ENCODE data around the gene CAMK4. TPM values are rescaled to one million over a fixed set of nuclear protein-coding genes. Genes with fewer than 3 reads are reported as not detected.

CAMK4 gene
- total and polyA plus RNA-seq, 4 donors: 0.27 to 1.4 (median 1.2) TPM

DNA sequence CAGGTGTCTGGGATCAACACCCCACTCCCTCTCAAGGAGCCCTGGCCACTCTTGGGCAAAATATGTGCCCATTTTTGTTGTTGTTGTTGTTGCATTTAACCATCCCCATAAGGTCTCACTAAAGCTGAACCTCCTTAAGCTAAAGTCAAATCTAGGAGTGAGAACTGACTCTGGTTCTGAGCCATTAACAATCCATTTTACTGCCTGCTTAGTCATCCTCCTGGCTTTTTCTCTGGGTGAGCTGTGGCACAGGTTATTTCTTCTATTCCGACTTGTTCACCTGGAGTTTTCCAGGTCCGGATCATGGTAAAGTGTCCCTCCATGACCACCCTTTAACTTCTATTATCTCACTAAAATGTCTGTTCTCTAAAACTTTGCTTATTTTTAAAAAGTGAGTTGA, 85.2 kb downstream of the CAMK4 start (continued):
- TF ChIP-seq, protein P1, sequence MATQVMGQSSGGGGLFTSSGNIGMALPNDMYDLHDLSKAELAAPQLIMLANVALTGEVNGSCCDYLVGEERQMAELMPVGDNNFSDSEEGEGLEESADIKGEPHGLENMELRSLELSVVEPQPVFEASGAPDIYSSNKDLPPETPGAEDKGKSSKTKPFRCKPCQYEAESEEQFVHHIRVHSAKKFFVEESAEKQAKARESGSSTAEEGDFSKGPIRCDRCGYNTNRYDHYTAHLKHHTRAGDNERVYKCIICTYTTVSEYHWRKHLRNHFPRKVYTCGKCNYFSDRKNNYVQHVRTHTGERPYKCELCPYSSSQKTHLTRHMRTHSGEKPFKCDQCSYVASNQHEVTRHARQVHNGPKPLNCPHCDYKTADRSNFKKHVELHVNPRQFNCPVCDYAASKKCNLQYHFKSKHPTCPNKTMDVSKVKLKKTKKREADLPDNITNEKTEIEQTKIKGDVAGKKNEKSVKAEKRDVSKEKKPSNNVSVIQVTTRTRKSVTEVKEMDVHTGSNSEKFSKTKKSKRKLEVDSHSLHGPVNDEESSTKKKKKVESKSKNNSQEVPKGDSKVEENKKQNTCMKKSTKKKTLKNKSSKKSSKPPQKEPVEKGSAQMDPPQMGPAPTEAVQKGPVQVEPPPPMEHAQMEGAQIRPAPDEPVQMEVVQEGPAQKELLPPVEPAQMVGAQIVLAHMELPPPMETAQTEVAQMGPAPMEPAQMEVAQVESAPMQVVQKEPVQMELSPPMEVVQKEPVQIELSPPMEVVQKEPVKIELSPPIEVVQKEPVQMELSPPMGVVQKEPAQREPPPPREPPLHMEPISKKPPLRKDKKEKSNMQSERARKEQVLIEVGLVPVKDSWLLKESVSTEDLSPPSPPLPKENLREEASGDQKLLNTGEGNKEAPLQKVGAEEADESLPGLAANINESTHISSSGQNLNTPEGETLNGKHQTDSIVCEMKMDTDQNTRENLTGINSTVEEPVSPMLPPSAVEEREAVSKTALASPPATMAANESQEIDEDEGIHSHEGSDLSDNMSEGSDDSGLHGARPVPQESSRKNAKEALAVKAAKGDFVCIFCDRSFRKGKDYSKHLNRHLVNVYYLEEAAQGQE (IDR thresholded peaks at IDR 0.05): no peak
- TF ChIP-seq YY1 (IDR thresholded peaks at IDR 0.05) (no peak), RAD21 (IDR thresholded peaks at IDR 0.05) (no peak)
- TF ChIP-seq, protein P2, sequence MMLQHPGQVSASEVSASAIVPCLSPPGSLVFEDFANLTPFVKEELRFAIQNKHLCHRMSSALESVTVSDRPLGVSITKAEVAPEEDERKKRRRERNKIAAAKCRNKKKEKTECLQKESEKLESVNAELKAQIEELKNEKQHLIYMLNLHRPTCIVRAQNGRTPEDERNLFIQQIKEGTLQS (IDR thresholded peaks at IDR 0.05): no peak
- TF ChIP-seq, protein P3, sequence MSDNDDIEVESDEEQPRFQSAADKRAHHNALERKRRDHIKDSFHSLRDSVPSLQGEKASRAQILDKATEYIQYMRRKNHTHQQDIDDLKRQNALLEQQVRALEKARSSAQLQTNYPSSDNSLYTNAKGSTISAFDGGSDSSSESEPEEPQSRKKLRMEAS (IDR thresholded peaks at IDR 0.05): no peak

DNA sequence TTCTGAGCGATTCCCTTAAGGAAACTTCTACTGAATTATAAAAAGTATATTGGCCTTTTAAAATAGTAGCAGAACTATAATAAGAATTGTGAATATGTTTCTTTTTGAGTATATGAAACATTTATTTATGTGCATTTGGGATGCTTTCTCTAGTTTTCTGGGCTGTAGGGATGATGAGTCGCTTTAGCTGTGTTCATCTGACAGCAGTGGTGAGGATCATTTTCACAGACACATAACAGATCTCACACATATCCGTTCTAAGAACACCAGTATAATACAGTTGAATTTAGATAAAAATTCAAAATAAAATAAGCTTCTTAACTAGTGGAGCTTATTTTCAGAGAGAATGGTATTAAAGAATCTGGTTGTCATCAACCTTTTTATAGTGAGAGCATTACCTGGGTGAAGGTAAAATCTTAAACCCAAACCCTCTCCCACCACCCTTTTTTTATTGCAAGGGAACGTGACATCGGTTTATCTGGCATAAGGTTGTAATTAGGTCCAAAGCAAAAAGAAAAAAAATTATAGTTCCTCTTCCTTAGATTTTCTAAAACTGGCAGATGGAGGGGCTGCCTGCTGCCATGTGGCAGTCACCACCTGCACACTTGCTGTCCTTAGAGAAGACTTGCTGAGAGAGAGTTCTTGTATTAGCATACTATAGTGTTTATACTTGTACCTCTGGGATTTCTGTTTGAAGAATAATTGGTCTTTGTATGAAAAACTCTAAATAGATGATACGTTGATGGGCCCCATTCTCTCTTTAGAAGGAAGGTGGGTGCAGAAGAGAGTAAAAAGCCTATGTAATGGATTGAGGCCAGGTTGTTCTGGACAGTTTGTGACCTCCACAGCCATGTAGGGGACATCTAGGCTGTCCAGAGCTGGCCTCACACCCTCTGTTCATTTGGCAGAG, 86.8 kb downstream of the CAMK4 start:
- no peaks in the 10 kb centered on the region for H3K36me3 ChIP-seq (ENCODE audit: control insufficient read depth in 4 of 4, insufficient read depth in 3 of 4, low read depth in 1 of 4, low read length in 3 of 4)
- no peak for DNase-seq (ENCODE audit: low spot score)
- no peak overlapping the region for H3K27ac ChIP-seq (ENCODE audit: low read depth in 1 of 2, low read length in 2 of 2)
- no peak overlapping the region for H3K9ac ChIP-seq (ENCODE audit: low read depth in 1 of 2, low read length in 2 of 2)
- H3K4me1 ChIP-seq (ENCODE audit: control insufficient read depth in 4 of 4, insufficient read depth in 4 of 4, low read length in 3 of 4): no peaks in the 10 kb centered on the region
- TF ChIP-seq, protein P2 (IDR thresholded peaks at IDR 0.05): no peak
- TF ChIP-seq NR2F2 (IDR thresholded peaks at IDR 0.05) (no peak), YY1 (IDR thresholded peaks at IDR 0.05) (no peak), TAF1 (conservative IDR thresholded peaks at IDR 0.05) (no peak), JUND (IDR thresholded peaks at IDR 0.05) (no peak), FOXA1 (IDR thresholded peaks at IDR 0.05) (no peak), RAD21 (IDR thresholded peaks at IDR 0.05) (no peak), SP1 (IDR thresholded peaks at IDR 0.05) (no peak), HNF4A (conservative IDR thresholded peaks at IDR 0.05) (no peak), GABPA (IDR thresholded peaks at IDR 0.05 in 1 of 2, conservative IDR thresholded peaks at IDR 0.05 in 1 of 2) (no peak), EGR1 (IDR thresholded peaks at IDR 0.05; ENCODE audit: low read depth in 2 of 2) (no peak)
- TF ChIP-seq, protein P3 (IDR thresholded peaks at IDR 0.05): no peak
- TF ChIP-seq, protein P1 (IDR thresholded peaks at IDR 0.05): no peak
- TF ChIP-seq, protein P4, sequence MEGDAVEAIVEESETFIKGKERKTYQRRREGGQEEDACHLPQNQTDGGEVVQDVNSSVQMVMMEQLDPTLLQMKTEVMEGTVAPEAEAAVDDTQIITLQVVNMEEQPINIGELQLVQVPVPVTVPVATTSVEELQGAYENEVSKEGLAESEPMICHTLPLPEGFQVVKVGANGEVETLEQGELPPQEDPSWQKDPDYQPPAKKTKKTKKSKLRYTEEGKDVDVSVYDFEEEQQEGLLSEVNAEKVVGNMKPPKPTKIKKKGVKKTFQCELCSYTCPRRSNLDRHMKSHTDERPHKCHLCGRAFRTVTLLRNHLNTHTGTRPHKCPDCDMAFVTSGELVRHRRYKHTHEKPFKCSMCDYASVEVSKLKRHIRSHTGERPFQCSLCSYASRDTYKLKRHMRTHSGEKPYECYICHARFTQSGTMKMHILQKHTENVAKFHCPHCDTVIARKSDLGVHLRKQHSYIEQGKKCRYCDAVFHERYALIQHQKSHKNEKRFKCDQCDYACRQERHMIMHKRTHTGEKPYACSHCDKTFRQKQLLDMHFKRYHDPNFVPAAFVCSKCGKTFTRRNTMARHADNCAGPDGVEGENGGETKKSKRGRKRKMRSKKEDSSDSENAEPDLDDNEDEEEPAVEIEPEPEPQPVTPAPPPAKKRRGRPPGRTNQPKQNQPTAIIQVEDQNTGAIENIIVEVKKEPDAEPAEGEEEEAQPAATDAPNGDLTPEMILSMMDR (IDR thresholded peaks at IDR 0.05; ENCODE audit: low read depth, low read length, missing input control): no peak
- TF ChIP-seq, protein P5, sequence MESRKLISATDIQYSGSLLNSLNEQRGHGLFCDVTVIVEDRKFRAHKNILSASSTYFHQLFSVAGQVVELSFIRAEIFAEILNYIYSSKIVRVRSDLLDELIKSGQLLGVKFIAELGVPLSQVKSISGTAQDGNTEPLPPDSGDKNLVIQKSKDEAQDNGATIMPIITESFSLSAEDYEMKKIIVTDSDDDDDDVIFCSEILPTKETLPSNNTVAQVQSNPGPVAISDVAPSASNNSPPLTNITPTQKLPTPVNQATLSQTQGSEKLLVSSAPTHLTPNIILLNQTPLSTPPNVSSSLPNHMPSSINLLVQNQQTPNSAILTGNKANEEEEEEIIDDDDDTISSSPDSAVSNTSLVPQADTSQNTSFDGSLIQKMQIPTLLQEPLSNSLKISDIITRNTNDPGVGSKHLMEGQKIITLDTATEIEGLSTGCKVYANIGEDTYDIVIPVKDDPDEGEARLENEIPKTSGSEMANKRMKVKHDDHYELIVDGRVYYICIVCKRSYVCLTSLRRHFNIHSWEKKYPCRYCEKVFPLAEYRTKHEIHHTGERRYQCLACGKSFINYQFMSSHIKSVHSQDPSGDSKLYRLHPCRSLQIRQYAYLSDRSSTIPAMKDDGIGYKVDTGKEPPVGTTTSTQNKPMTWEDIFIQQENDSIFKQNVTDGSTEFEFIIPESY (IDR thresholded peaks at IDR 0.05): no peak
- WGBS: 78% methylated on average over 6 of the region's 6 CpGs
- H3K4me3 ChIP-seq (ENCODE audit: low read depth in 1 of 3, low read length in 3 of 3): no peak overlapping the region
- H3K9me3 ChIP-seq (ENCODE audit: control insufficient read depth in 4 of 4, low read length in 3 of 4): no peaks in the 10 kb centered on the region
- H3K27me3 ChIP-seq (ENCODE audit: control insufficient read depth in 4 of 4, insufficient read depth in 4 of 4, low read length in 3 of 4): no peaks in the 10 kb centered on the region
